ENCODE results near the gene CRTAP.
"Not testable (repeated sequence)": the region's sequence is repeated elsewhere in the genome, so short reads cannot be mapped to it uniquely, and the experiment has no call there.

The CRTAP gene

DNA sequence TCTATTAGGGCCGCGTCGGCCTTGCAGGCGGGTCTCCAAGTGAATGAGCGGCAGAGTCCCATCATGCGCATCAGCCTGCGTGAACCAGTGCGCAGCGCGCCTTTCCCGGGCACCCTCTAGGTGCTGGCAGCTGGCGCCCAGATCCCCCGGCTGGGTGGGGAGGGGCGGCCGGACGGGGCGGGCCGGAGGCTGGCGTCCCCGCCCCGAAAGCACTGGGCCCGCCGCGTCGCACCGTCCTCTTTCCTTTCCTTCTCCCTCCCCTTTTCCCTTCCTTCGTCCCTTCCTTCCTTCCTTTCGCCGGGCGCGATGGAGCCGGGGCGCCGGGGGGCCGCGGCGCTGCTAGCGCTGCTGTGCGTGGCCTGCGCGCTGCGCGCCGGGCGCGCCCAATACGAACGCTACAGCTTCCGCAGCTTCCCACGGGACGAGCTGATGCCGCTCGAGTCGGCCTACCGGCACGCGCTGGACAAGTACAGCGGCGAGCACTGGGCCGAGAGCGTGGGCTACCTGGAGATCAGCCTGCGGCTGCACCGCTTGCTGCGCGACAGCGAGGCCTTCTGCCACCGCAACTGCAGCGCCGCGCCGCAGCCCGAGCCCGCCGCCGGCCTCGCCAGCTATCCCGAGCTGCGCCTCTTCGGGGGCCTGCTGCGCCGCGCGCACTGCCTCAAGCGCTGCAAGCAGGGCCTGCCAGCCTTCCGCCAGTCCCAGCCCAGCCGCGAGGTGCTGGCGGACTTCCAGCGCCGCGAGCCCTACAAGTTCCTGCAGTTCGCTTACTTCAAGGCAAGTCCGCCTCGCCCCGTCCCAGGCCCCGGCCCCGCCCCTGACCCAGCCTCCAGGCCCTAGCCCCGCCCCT is at the start of gene CRTAP:
Gene CRTAP, plus strand, starts transcription at position 243 of the 850 bp plus-strand sequence. Its CDS starts 64 bp downstream, at position 307.
- DNase-seq (ENCODE audit: low spot score) = peak; percentile 90

DNA sequence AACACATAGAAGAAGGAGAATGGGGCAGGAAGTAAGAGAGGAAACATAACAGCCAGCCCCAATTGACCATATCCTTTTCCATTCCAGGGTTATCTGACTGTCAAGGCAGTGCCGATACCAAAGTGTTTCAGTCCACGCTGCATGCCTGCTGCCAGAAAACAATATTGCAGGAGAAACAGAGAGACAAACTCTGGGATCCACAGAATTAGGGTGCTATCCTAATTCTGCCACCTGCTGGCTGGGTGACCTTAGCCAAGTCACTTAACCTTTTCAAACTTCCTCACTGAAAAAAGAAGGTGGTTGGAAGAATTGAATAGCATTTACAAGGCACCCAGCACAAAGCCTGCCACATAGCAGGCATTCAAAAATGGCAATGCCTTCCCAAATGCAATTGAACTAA is 48.9 kb upstream of the CRTAP start:
- peak; percentile 44 for DNase-seq (ENCODE audit: low spot score)

- peak; percentile 18 for DNase-seq (ENCODE audit: low spot score)
Observed at GRCh38 chr3:33067484-33067883, 46.3 kb upstream of the CRTAP start.

- not testable (repeated sequence) for DNase-seq (ENCODE audit: low spot score)
Observed at GRCh38 chr3:33069862-33070261, 44.0 kb upstream of the CRTAP start.

DNA sequence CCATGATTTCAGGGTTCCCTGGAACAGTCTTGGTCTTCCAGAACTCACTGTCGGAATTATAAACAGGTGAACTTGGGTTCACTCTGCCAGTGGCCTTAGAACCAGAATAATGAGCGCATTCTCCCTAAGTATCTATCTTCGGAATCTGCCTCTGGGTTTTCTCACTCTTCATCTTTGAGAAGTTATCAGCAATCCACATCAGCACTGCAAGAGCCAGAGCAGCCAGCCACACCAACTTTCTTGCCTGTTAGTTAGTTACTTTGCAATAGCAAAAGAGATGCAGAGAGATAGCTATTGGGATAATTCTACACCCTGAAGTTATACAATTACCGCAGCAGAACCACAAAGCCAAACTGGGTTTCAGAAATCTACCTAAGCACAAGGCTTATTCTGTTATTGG is 42.6 kb upstream of the CRTAP start:
- DNase-seq (ENCODE audit: low spot score) = no peak

DNA sequence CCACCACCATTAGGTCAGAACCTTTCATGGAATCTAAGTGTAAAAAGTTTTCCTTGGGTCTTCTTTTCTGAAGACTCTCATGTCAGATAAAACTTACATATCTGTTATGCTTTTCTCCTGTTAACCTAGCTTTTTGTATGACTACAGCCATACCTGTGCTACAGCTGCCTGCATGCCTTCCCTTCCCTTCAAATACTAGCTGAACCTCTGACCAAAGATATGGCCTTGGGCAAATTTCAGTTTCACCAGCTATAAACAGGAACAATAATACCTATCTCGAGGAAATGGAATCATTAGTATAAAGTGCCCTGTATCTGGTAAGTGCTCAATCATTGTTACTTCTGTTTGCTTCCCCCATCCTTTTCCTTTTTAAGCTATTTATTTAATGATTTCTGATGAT is 41.9 kb upstream of the CRTAP start:
- no peak for DNase-seq (ENCODE audit: low spot score)

- peak; percentile 72 for DNase-seq (ENCODE audit: low spot score)
Observed at GRCh38 chr3:33074217-33075067, 39.4 kb upstream of the CRTAP start.

GRCh38 chr3:33075995-33076394 is 37.8 kb upstream of the CRTAP start:
- no peak for DNase-seq (ENCODE audit: low spot score)

DNA sequence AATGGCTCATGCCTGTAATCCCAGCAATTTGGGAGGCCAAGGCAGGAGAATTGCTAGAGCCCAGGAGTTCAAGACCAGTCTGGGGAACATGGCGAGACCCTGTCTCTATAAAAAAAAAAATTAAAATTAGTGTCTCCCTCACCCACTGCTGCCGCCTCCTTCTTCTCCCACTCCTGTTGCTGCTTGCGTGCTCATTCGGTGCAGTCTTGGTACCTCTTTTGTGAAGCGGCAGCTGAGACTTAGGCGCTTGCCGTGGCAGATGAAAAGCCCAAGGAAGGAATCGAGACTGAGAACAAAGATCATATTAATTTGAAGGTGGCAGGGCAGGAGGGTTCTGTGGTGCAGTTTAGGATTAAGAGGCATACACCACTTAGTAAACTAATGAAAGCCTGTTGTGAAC is 36.9 kb upstream of the CRTAP start:
- no peak for DNase-seq (ENCODE audit: low spot score)

- DNase-seq (ENCODE audit: low spot score) = no peak
Observed at GRCh38 chr3:33077976-33078375, 35.8 kb upstream of the CRTAP start.

DNA sequence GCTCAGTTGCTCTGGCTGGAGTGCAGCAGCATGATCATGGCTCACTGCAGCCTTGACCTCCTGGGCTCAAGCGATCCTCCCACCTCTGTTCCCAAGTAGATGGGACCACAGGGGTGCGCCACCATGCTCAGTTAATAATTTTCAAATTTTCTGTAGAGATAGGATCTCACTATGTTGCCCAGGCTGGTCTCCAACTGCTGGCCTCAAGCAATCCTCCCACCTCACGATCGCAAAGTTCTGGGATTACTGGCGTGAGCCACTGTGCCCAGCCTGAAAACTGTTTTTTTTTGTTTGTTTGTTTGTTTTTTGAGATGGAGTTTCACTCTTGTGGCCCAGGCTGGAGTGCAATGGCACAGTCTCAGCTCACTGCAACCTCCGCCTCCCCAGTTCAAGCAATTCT is 34.0 kb upstream of the CRTAP start:
- not testable (repeated sequence) for DNase-seq (ENCODE audit: low spot score)

DNA sequence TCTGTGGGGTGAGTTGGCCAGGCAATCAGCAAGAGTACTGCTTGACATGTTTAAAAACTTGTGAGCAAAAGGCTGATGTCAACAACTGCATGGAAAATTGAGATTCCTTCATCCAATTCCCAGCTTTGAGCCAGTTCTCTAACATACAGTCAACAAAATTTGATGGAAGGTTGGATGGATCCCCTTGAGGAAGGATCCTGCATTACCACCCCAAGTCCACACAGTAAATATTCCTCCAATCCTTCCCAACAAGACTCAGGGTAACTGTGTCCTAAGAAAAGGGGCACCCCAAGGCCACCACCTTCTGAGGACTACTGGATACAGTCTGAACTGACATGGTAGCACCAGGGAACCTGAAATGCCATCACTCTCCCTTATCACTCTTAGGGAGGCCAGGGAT is 32.0 kb upstream of the CRTAP start:
- no peak for DNase-seq (ENCODE audit: low spot score)

DNA sequence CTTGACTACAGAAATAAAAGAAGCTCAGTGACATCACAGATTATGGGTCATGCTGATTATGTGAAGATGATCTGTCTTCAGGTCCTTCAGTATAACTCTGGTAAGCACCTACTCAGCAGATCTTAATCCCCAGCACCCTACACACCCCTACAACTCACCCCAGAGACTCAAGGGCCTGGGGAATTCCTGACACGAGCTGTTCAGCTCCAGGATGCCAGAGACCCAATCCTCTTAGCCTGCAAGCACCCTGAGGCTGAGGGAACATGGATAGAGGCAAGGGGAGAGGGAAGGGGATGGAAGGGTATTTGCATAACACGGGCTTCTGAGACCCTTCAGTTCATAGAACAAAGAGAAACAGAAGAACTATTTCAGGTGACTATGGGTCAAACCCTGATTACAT is 29.9 kb upstream of the CRTAP start:
- DNase-seq (ENCODE audit: low spot score) = no peak

DNA sequence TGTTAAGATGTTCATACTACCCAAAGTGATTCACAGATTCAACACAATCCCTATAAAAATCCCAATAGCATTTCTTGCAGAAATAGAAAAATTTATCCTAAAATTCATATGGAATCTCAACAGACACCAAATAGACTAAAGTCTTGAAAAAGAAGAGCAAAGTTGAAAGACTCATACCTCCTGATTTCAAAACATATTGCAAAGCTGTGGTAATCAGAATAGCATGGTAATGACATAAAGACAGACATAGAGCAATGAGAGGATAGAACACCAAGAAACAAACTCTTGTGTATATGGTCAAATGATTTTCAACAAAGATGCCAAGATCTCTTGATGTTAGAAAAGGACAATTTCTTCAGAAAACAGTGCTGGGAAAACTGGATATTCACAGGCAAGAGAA is 25.1 kb upstream of the CRTAP start:
- DNase-seq (ENCODE audit: low spot score) = no peak

- DNase-seq (ENCODE audit: low spot score) = no peak
Observed at GRCh38 chr3:33089515-33089914, 24.3 kb upstream of the CRTAP start.

- DNase-seq (ENCODE audit: low spot score) = peak; percentile 21
Observed at GRCh38 chr3:33091746-33092145, 22.1 kb upstream of the CRTAP start.

GRCh38 chr3:33092496-33093254 is 21.1 kb upstream of the CRTAP start:
- DNase-seq (ENCODE audit: low spot score) = no peak

DNA sequence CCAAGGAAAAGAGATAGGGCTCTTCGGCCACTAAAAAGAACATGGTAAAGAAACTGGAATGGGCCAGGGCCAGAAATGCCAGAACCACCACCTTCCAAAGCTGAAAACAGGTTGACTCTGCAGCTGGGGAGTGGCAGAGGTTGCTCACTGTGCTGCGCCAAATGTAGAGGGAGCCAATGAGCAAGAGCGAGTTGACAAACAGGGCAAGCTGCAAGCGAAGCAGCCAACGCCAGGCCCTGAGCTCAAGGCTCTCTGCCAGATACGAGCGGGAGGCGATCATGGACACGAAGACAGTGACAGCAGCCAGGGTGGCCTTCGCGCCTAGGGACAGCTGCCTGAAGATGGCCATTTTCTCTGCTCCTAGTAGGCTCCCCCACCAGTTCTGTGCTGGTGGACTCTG is 20.0 kb upstream of the CRTAP start:
- peak; percentile 23 for DNase-seq (ENCODE audit: low spot score)

- DNase-seq (ENCODE audit: low spot score) = no peak
Observed at GRCh38 chr3:33095436-33095835, 18.4 kb upstream of the CRTAP start.

GRCh38 chr3:33096093-33096868 is 17.5 kb upstream of the CRTAP start:
- DNase-seq (ENCODE audit: low spot score) = peak; percentile 59

- no peak for DNase-seq (ENCODE audit: low spot score)
Observed at GRCh38 chr3:33099109-33099645, 14.6 kb upstream of the CRTAP start.
